Measurements from ENCODE around the gene CAMSAP1. TPM values are rescaled to one million over a fixed set of nuclear protein-coding genes. Genes with fewer than 3 reads are reported as not detected.

CAMSAP1 gene
- total and polyA plus RNA-seq, 5 experiments from 2014 or later, result 0.61 to 32.0 (median 2.4) TPM

GRCh38 chr9:135887585-135888050 lies 19.7 kb downstream of the CAMSAP1 start:
- H3K4me3 Mint-ChIP-seq, result peak overlapping the region; percentile 76 to 96 (median 86)
- ATAC-seq (peak; percentile 98 to 99), DNase-seq (peak; percentile 46 to 85 (median 68))
- POLR2A ChIA-PET, result no interaction called here
- H3K9me3 Mint-ChIP-seq, result no peaks in the 10 kb centered on the region
- no peaks in the 10 kb centered on the region for H3K36me3 Mint-ChIP-seq
- H3K27me3 Mint-ChIP-seq, result no peaks in the 10 kb centered on the region
- H3K4me1 Mint-ChIP-seq, result peaks cover 51 to 90% (median 82%) of the 10 kb centered on the region in 4 donors
- peak overlapping the region; percentile 81 to 99 (median 94) for H3K27ac Mint-ChIP-seq

- H3K4me1 Mint-ChIP-seq, result peaks cover 49 to 86% (median 79%) of the 10 kb centered on the region in 4 donors
- no peaks in the 10 kb centered on the region for H3K27me3 Mint-ChIP-seq
- POLR2A ChIA-PET, result no interaction called here
- DNase-seq (no peak), ATAC-seq (peak; percentile 19 to 31)
- H3K36me3 Mint-ChIP-seq, result peaks cover 0 to 5% (median 0%) of the 10 kb centered on the region in 3 donors
- peak overlapping the region; percentile 81 to 99 (median 94) for H3K27ac Mint-ChIP-seq
- peak overlapping the region; percentile 76 to 96 (median 86) for H3K4me3 Mint-ChIP-seq
- H3K9me3 Mint-ChIP-seq, result no peaks in the 10 kb centered on the region
These were observed 20.3 kb downstream of the CAMSAP1 start for GRCh38 chr9:135887021-135887507.

- no peak for ATAC-seq
- H3K4me1 Mint-ChIP-seq, result peaks cover 45 to 80% (median 74%) of the 10 kb centered on the region in 4 donors
- POLR2A ChIA-PET, result no interaction called here
- H3K27me3 Mint-ChIP-seq, result no peaks in the 10 kb centered on the region
- H3K4me3 Mint-ChIP-seq, result peak overlapping the region; percentile 76 to 96 (median 86)
- no peak for DNase-seq
- no peaks in the 10 kb centered on the region for H3K9me3 Mint-ChIP-seq
- peaks cover 0 to 11% (median under 1%) of the 10 kb centered on the region in 3 donors for H3K36me3 Mint-ChIP-seq
- peak overlapping the region; percentile 81 to 99 (median 92) for H3K27ac Mint-ChIP-seq
These were observed 21.0 kb downstream of the CAMSAP1 start for GRCh38 chr9:135886147-135886981.

- POLR2A ChIA-PET, result no interaction called here
- DNase-seq (no peak), ATAC-seq (no peak)
- Mint-ChIP-seq H3K27me3 (no peaks in the 10 kb centered on the region), H3K27ac (peak overlapping the region in 5 of 10 donors; percentile 21 to 94 (median 56)), H3K36me3 (peaks cover 0 to 14% (median 2%) of the 10 kb centered on the region in 3 donors), H3K4me3 (peak overlapping the region in 1 of 10 donors; percentile 7), H3K4me1 (peaks cover 42 to 73% (median 70%) of the 10 kb centered on the region in 4 donors), H3K9me3 (no peaks in the 10 kb centered on the region)
These were observed 22.1 kb downstream of the CAMSAP1 start for GRCh38 chr9:135885100-135885853.

DNA sequence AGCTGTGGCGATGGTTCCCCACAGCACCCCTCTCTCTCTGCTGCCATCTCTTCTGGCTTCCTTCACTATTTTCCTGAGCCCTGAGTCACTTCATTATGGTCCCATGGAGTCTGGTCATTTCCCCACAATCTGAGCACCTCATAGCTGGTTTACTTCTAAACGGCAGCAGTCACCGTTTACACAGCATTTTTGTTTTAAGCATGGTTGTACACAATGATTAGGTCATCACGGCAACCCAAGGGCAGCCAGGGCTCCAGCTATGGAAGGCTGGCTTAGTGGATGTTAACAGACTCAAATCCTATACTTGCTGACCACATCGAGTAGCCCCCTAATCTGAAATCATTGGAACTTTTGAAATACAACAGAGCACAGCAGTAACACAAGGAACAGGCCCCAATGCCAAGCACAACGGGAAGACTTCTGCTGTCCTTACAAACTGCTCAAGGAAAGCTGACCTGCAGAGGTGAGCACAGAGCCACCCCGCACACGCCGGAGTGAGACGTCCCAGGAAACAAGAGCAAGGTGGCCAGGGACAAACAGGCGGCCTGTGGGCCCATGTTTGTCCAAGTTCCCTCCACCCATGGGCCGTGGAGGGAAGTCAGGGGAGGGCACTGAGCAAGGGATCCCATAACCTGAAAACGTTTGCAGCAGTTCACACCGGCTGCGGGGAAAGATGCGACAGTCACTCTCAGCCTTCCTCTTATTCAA lies 22.9 kb downstream of the CAMSAP1 start:
- Mint-ChIP-seq H3K36me3 (peaks cover 0 to 15% (median 2%) of the 10 kb centered on the region in 3 donors), H3K27me3 (no peaks in the 10 kb centered on the region), H3K4me3 (no peak overlapping the region), H3K4me1 (peaks cover 43 to 67% (median 65%) of the 10 kb centered on the region in 4 donors), H3K9me3 (no peaks in the 10 kb centered on the region), H3K27ac (peak overlapping the region in 7 of 10 donors; percentile 1 to 72 (median 32))
- POLR2A ChIA-PET, result no interaction called here
- no peak for DNase-seq
- ATAC-seq, result no peak

DNA sequence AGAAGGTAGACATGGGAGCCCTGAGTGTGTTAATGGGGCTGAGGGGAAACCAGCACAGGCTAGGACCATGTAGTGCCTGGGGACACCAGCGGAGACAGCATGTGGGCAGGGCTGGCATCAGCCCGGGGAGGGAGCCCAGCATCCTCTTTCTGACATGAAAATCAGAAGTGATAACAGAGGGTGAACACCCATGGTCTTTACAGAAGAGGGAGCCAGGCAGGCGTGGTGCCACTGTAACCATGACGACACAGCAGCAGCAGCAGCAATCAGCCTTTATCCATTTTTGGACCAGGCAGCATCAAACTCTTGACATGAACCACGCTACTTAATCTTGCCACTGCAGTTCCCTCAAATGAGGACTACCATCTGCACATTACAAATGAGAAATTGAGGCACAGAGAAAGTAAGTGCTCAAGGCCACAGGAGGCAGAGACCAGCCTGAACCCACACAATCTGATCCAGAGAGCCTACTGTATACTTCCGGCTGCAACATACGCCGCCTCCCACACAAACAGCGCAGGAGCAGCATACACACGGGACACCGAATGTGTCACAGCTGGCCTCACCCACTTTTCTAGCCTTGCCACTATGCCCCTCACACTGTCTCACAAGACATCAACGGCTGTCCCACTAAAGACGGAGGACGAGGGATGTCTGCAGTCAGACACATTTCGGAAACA lies 23.8 kb downstream of the CAMSAP1 start:
- H3K9me3 Mint-ChIP-seq, result no peaks in the 10 kb centered on the region
- H3K4me3 Mint-ChIP-seq, result no peak overlapping the region
- H3K4me1 Mint-ChIP-seq, result peaks cover 42 to 67% (median 60%) of the 10 kb centered on the region in 4 donors
- DNase-seq (no peak), ATAC-seq (no peak)
- H3K27ac Mint-ChIP-seq, result peak overlapping the region in 5 of 10 donors; percentile 4 to 79 (median 35)
- POLR2A ChIA-PET, result no interaction called here
- H3K36me3 Mint-ChIP-seq, result peaks cover 0 to 22% (median 4%) of the 10 kb centered on the region in 3 donors
- no peaks in the 10 kb centered on the region for H3K27me3 Mint-ChIP-seq

- ATAC-seq (no peak), DNase-seq (no peak)
- Mint-ChIP-seq H3K4me1 (peaks cover 38 to 63% (median 51%) of the 10 kb centered on the region in 4 donors), H3K9me3 (no peaks in the 10 kb centered on the region), H3K27me3 (no peaks in the 10 kb centered on the region), H3K27ac (peak overlapping the region in 1 of 10 donors; percentile 27), H3K36me3 (peaks cover 0 to 34% (median 4%) of the 10 kb centered on the region in 3 donors), H3K4me3 (no peak overlapping the region)
- POLR2A ChIA-PET, result no interaction called here
These were observed 25.3 kb downstream of the CAMSAP1 start for GRCh38 chr9:135882011-135882410.

GRCh38 chr9:135880438-135880837 lies 26.9 kb downstream of the CAMSAP1 start:
- POLR2A ChIA-PET, result no interaction called here
- Mint-ChIP-seq H3K4me1 (peaks cover 26 to 60% (median 39%) of the 10 kb centered on the region in 4 donors), H3K9me3 (no peaks in the 10 kb centered on the region)

DNA sequence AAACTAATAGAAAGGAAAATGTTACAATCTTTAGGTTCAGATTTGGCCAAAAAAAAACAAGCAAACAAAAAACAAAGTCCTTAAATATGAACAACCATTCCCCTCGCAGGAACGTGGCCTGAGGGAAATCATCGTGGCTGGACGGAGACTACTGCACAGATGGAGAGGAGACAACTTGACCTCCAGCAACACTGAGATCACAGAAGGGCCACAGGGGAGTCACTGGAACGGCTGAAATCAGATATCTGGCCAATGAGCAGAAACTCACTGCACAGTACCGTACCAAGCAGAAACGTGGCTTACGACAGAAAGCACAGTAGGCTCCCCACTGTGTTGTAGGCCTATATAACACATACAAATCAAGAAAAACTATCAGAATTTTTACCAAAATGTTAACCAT lies 27.7 kb downstream of the CAMSAP1 start:
- Mint-ChIP-seq H3K27ac (no peak overlapping the region), H3K4me1 (peaks cover 22 to 56% (median 33%) of the 10 kb centered on the region in 4 donors), H3K4me3 (no peak overlapping the region), H3K36me3 (peaks cover 0 to 35% (median 4%) of the 10 kb centered on the region in 3 donors), H3K9me3 (no peaks in the 10 kb centered on the region), H3K27me3 (no peaks in the 10 kb centered on the region)
- no peak for DNase-seq
- no peak for ATAC-seq
- POLR2A ChIA-PET, result no interaction called here

More at GRCh38 chr9:135880438-135880837, 26.9 kb downstream of the CAMSAP1 start:
- no peak overlapping the region for H3K4me3 Mint-ChIP-seq
- ATAC-seq, result no peak
- no peak overlapping the region for H3K27ac Mint-ChIP-seq
- no peaks in the 10 kb centered on the region for H3K27me3 Mint-ChIP-seq
- H3K36me3 Mint-ChIP-seq, result peaks cover 0 to 35% (median 4%) of the 10 kb centered on the region in 3 donors
- DNase-seq, result no peak

- ATAC-seq (no peak), DNase-seq (no peak)
- Mint-ChIP-seq H3K27ac (no peak overlapping the region), H3K9me3 (no peaks in the 10 kb centered on the region), H3K4me1 (peaks cover 18 to 52% (median 29%) of the 10 kb centered on the region in 4 donors), H3K27me3 (no peaks in the 10 kb centered on the region), H3K36me3 (peaks cover 0 to 35% (median 4%) of the 10 kb centered on the region in 3 donors), H3K4me3 (no peak overlapping the region)
- POLR2A ChIA-PET, result no interaction called here
These were observed 28.1 kb downstream of the CAMSAP1 start for GRCh38 chr9:135879237-135879601.

DNA sequence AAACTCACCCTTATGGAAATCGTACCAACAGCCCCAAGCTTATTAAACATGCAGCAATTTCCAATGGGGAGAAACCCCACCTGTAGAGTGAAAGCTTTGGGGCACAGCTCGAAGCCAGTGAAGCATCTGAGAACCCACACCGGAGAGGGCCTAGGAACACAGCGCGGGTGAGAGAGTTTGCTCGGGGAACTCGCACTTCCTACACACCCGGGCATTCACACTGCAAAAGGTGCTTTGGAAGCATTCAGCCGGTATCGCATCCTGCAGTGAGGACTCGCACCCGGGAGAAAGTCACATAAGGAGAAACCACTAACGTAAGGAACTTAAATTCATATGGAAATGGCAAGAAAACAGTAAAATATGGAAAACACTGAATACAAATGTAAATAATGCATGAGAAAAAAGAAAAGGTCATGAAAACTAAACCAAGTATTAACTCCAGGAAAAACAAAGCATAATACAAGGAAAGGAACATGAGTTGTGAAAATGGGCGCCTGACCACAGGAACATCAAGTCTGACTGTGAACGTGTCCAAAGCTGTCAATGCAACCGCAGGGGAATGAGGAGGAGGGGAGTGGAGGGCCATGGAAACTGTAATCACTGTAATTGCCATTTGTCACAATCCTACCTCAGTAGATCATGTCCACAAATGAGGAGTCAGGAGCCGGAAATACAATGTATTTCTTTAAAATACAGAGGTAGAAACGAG lies 28.7 kb downstream of the CAMSAP1 start:
- ATAC-seq, result no peak
- Mint-ChIP-seq H3K9me3 (no peaks in the 10 kb centered on the region), H3K36me3 (peaks cover 0 to 35% (median 4%) of the 10 kb centered on the region in 3 donors), H3K4me3 (no peak overlapping the region), H3K27ac (peak overlapping the region in 2 of 10 donors; percentile 29 to 52), H3K4me1 (peaks cover 18 to 47% (median 26%) of the 10 kb centered on the region in 4 donors), H3K27me3 (no peaks in the 10 kb centered on the region)
- DNase-seq, result no peak
- POLR2A ChIA-PET, result no interaction called here

Data from naive thymus-derived CD8-positive, alpha-beta T cell (primary cell).